ENCODE data around the gene TP53BP2.
"Not testable (repeated sequence)": the region's sequence is repeated elsewhere in the genome, so short reads cannot be mapped to it uniquely, and the experiment has no call there.

The TP53BP2 gene

DNA sequence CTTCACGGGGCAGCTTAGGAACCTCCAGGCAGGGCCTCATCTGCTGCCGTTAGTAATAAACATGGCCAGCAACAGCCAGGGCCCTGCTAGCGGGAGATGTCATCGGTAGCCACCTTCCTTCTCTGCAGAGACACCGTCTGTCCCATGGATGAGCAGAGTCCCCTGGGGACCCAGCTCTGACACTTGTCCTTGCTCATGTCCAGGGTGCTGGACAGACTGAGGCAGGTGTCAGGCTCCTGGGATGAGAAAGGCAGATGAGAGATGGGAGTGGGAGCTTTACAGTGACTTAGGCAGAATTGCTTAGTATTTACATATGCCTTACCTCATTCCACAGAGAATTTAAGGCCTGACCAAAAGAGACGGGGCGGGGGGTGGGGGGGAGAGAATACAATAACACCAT lies 108.4 kb downstream of the TP53BP2 start:
- peaks cover 8% of the 10 kb centered on the region for H3K36me3 ChIP-seq (ENCODE audit: control insufficient read depth, insufficient read depth, low read length)
- TF ChIP-seq, protein P1, sequence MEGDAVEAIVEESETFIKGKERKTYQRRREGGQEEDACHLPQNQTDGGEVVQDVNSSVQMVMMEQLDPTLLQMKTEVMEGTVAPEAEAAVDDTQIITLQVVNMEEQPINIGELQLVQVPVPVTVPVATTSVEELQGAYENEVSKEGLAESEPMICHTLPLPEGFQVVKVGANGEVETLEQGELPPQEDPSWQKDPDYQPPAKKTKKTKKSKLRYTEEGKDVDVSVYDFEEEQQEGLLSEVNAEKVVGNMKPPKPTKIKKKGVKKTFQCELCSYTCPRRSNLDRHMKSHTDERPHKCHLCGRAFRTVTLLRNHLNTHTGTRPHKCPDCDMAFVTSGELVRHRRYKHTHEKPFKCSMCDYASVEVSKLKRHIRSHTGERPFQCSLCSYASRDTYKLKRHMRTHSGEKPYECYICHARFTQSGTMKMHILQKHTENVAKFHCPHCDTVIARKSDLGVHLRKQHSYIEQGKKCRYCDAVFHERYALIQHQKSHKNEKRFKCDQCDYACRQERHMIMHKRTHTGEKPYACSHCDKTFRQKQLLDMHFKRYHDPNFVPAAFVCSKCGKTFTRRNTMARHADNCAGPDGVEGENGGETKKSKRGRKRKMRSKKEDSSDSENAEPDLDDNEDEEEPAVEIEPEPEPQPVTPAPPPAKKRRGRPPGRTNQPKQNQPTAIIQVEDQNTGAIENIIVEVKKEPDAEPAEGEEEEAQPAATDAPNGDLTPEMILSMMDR (IDR thresholded peaks at IDR 0.05; ENCODE audit: insufficient read depth, low read length, poor library complexity, severe bottlenecking) = no peak
- no peak for DNase-seq (ENCODE audit: extremely low read depth, insufficient read length)
- H3K27me3 ChIP-seq (replicated peaks; ENCODE audit: control insufficient read depth, insufficient read depth, low read length) = no peaks in the 10 kb centered on the region
- no peak overlapping the region for H3K4me3 ChIP-seq (replicated peaks; ENCODE audit: low read depth, low read length)

DNA sequence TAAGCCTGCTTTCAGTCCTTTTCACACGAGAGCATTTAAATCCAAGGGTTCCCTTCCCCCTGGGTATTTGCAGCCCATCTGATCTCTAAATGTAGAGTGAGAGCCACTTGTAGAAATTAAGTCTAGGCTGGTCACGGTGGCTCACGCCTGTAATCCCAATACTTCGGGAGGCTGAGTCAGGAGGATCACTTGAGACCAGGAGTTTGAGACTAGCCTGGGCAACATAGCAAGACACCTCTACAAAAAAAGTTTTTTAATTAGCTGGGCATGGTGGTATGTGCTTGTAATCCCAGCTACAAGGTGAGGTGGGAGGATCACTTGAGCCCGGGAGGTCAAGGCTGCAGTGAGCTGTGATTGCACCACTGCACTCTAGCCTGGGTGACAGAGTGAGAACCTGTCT lies 109.1 kb downstream of the TP53BP2 start:
- not testable (repeated sequence) for H3K36me3 ChIP-seq (ENCODE audit: control insufficient read depth, insufficient read depth, low read length); DNase-seq (ENCODE audit: extremely low read depth, insufficient read length); H3K4me3 ChIP-seq (replicated peaks; ENCODE audit: low read depth, low read length); H3K27me3 ChIP-seq (replicated peaks; ENCODE audit: control insufficient read depth, insufficient read depth, low read length)

DNA sequence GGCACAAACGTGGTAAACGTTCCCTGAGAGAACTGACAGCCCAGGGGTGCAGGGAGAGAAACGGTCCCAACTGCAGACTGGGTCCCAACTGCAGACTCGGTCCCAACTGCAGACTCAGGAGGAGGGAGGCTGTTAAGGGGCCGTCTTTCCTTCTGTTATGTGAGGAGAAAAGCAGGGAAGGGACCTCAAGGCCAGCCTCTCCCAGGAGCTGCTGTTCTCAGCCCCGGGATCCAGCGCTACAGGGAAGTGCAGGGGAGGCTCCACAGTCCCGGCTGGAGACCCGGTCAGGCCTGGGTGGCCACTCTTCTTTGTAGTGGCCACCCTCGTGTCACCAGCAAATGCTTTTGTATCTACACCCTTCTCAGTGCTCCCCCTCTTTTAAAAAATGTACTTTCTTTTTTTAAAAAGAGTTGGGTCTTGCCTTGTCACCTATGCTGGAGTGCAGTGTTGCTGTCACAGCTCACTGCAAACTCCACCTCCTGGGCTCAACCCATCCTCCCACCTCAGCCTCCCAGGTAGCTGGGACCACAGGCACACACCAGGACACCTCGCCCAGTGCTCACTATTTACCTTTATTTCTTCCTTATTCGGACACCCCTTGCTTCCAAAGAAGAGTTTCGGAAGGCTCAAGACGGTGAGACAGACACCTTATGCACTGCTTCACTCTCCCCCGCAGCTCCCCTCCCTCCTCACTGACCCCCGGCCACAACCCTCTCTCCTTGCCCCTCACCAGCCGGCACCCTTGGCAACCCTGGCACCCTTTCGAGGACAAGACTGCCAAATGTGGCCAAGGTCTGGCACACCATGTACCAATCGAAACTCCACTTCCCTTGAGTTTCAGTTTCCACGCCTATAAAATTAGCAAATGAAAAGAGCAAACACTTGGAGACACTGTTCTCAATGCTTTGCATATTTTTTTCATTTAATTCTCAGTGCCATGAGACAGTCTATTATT lies 111.6 kb downstream of the TP53BP2 start:
- Histone ChIP-seq H3K36me3 (ENCODE audit: control insufficient read depth, insufficient read depth, low read length) (peaks cover 6% of the 10 kb centered on the region), H3K27me3 (replicated peaks; ENCODE audit: control insufficient read depth, insufficient read depth, low read length) (no peaks in the 10 kb centered on the region), H3K4me3 (replicated peaks; ENCODE audit: low read depth, low read length) (no peak overlapping the region)
- TF ChIP-seq, protein P1 (IDR thresholded peaks at IDR 0.05; ENCODE audit: insufficient read depth, low read length, poor library complexity, severe bottlenecking) = no peak
- DNase-seq (ENCODE audit: extremely low read depth, insufficient read length) = no peak

DNA sequence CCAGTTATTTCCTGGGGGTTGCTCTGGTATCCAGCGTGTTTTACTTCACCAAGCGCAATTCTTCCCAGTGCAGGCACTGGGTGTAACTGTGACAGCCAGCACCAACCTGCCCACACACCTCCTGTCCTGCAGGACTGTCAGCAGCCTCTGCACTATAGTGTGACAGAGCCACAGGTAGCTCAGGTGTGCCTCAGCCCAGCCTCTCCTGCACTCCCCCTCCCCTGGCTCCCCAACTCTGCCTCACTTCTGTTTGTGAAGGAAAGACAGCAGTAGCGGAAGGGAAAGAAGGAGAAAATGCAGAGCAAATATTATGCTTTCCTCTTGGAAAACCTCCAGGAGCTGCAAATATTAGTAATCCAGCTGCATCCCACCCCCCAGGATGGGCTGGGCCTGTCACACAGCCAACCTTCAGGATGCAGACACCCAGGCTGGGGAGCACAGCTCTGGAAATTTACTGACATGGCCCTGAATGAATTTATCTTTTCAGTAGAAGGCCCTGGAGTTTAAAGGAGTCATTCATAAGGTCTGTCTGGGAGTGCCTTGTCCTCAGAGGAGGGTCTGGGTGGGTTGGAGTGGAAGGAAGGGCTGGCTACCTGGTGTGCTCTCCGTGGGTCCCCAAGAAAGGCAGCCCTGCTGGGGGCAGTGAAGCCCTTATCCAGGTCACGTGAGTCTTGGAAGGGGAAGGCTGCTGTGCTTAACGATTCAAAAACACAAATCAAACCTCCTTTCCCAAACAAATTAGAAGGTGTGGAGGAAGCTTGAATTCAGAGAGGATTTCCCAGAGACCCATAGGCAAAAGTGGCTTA lies 112.6 kb downstream of the TP53BP2 start:
- peaks cover 4% of the 10 kb centered on the region for H3K36me3 ChIP-seq (ENCODE audit: control insufficient read depth, insufficient read depth, low read length)
- no peak for DNase-seq (ENCODE audit: extremely low read depth, insufficient read length)
- no peaks in the 10 kb centered on the region for H3K27me3 ChIP-seq (replicated peaks; ENCODE audit: control insufficient read depth, insufficient read depth, low read length)
- no peak overlapping the region for H3K4me3 ChIP-seq (replicated peaks; ENCODE audit: low read depth, low read length)
- TF ChIP-seq, protein P1 (IDR thresholded peaks at IDR 0.05; ENCODE audit: insufficient read depth, low read length, poor library complexity, severe bottlenecking) = no peak

DNA sequence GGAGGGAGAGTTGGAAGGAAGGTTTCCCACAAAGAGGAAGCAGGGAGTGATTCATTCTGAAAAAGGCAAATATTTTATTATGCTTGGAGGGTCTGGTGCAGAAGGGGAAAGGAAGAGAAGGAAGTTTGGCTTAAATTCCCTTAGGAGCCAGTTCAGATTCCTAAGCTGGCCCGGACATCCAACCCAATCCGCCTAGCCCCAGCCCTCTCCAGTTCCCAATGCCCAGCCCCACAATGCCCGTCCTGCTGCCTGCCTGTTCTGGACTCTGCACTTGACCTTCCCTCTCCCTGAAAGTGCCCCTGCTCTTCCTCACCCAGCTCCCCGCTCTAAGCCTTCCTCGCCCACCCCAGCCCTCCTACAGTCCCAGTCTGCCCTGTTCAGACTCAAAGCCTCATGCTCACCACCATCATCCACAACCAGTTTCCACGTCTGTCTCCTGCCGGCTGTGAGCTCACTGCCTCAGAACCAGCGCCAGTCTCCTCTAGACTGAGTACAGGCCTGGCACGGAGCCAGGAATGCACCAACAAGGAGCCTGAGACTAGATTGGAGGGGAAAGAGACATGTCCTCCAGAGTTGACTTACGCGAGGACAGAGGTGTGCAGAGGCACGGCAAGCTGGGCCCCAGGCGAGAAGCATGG lies 114.5 kb downstream of the TP53BP2 start:
- Histone ChIP-seq H3K4me3 (replicated peaks; ENCODE audit: low read depth, low read length) (no peak overlapping the region), H3K36me3 (ENCODE audit: control insufficient read depth, insufficient read depth, low read length) (peaks cover 4% of the 10 kb centered on the region), H3K27me3 (replicated peaks; ENCODE audit: control insufficient read depth, insufficient read depth, low read length) (no peaks in the 10 kb centered on the region)
- no peak for DNase-seq (ENCODE audit: extremely low read depth, insufficient read length)
- TF ChIP-seq, protein P1 (IDR thresholded peaks at IDR 0.05; ENCODE audit: insufficient read depth, low read length, poor library complexity, severe bottlenecking) = no peak
